Type B pancreatic cell (in vitro differentiated cells): Measurements from ENCODE around the gene SERPINB10. TPM values are rescaled to one million over a fixed set of nuclear protein-coding genes. Genes with fewer than 3 reads are reported as not detected.

Experiments
- DNase-seq: peaks from one replicate; pipeline ENCODE4 v3.0.0; 2021; ENCODE audit warnings: mixed read lengths; ENCODE audit not compliant: unreplicated experiment; ENCODE audit errors: extremely low spot score
- H3K27ac Mint-ChIP-seq: 2 replicates; pipeline ENCODE4 v1.8.0; 2021; ENCODE audit warnings: mild to moderate bottlenecking, mixed read lengths
- H3K27me3 Mint-ChIP-seq: 2 replicates; pipeline ENCODE4 v1.8.0; 2021; ENCODE audit warnings: mixed read lengths
- H3K36me3 Mint-ChIP-seq: 2 replicates; pipeline ENCODE4 v1.8.0; 2021; ENCODE audit warnings: mixed read lengths
- H3K4me1 Mint-ChIP-seq: one replicate; pipeline ENCODE4 v1.8.0; 2021; ENCODE audit warnings: mixed read lengths; ENCODE audit not compliant: unreplicated experiment
- H3K4me3 Mint-ChIP-seq: 2 replicates; pipeline ENCODE4 v1.8.0; 2021; ENCODE audit warnings: mild to moderate bottlenecking, mixed read lengths
- H3K9me3 Mint-ChIP-seq: 2 replicates; pipeline ENCODE4 v1.8.0; 2021; ENCODE audit warnings: mixed read lengths
- total RNA-seq: library from RNA; stranded (reverse); gene quantifications from 2 replicates; pipeline ENCODE4 v1.2.1, GENCODE V29; 2021; ENCODE audit warnings: low replicate concordance
- TF ChIP-seq, protein P1 (sequence below): fragments of 200-600 bp; sonication (generic); conservative IDR thresholded peaks from 2 replicates; pipeline ENCODE4 v1.5.0; 2021; ENCODE audit warnings: antibody characterized with exemption, mild to moderate bottlenecking

The SERPINB10 gene
- total RNA-seq, 1 donor from 2014 or later, result not detected

DNA sequence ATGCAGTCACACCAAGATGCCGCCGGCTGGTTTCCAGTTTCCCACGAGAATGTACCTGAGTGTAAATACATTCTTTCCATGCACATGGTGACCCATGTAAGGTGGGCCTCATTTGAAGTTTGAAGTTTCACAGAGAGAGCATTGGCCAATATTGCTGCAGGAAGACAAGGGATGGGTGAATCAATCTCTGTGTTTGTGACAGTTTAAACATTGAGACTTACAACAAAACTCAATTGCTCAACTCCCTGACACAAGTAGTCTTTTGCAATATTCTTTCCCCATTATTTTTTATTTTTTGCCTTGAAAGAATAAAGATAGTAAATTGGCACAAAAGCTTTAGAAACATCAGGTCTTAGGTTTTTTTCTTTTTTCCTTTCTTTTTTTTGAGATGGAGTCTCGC is 15.2 kb upstream of the SERPINB10 start:
- Mint-ChIP-seq H3K36me3 (peaks cover 9% of the 10 kb centered on the region), H3K27me3 (peaks cover 8% of the 10 kb centered on the region), H3K9me3 (no peaks in the 10 kb centered on the region), H3K4me3 (peak overlapping the region; percentile 13), H3K27ac (peak overlapping the region; percentile 14), H3K4me1 (peaks cover 1% of the 10 kb centered on the region)
- TF ChIP-seq, protein P1, sequence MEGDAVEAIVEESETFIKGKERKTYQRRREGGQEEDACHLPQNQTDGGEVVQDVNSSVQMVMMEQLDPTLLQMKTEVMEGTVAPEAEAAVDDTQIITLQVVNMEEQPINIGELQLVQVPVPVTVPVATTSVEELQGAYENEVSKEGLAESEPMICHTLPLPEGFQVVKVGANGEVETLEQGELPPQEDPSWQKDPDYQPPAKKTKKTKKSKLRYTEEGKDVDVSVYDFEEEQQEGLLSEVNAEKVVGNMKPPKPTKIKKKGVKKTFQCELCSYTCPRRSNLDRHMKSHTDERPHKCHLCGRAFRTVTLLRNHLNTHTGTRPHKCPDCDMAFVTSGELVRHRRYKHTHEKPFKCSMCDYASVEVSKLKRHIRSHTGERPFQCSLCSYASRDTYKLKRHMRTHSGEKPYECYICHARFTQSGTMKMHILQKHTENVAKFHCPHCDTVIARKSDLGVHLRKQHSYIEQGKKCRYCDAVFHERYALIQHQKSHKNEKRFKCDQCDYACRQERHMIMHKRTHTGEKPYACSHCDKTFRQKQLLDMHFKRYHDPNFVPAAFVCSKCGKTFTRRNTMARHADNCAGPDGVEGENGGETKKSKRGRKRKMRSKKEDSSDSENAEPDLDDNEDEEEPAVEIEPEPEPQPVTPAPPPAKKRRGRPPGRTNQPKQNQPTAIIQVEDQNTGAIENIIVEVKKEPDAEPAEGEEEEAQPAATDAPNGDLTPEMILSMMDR, result no peak
- DNase-seq, result no peak

DNA sequence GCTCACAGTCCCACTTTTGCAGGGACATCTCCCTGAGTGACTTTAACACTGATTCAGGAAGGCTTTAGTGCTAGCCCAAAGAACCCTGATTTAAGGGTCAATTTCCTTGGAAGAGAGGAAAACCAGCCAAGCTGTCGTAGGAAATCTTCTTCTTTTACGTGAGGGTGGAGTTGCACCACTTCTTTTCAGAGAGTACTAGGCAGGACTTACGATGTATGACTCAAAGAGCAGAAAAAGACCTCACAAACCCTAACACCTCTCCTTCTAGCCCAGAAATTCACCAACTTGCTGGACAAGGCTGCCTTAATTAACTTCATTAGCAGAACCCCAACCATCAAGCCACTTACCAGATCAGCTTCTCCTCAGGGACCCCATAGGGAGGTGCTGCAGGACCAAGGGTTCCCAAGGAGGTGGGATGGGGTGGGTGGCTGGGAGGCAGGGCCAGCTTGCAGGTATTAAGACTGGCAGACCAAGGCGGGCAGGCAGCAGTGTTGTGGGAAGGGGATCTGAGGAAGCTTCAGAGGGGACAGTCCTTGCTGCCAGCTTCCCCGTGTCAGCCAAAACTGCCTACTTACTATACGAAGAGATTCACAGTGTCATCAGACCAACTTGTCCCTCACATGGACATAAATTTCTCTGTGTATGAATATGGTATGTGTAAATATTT is 13.5 kb upstream of the SERPINB10 start:
- peak overlapping the region; percentile 34 for H3K27ac Mint-ChIP-seq

GRCh38 chr18:63895190-63895589 is 12.6 kb upstream of the SERPINB10 start:
- no peaks in the 10 kb centered on the region for H3K9me3 Mint-ChIP-seq
- H3K36me3 Mint-ChIP-seq, result peaks cover 11% of the 10 kb centered on the region
- TF ChIP-seq, protein P1, result no peak
- DNase-seq, result no peak
- peak overlapping the region; percentile 34 for H3K27ac Mint-ChIP-seq
- peaks cover 8% of the 10 kb centered on the region for H3K27me3 Mint-ChIP-seq
- no peaks in the 10 kb centered on the region for H3K4me1 Mint-ChIP-seq
- no peak overlapping the region for H3K4me3 Mint-ChIP-seq

More for the DNA sequence above, 13.5 kb upstream of the SERPINB10 start:
- peaks cover 11% of the 10 kb centered on the region for H3K36me3 Mint-ChIP-seq
- TF ChIP-seq, protein P1, result no peak
- no peak for DNase-seq
- peaks cover 8% of the 10 kb centered on the region for H3K27me3 Mint-ChIP-seq
- no peaks in the 10 kb centered on the region for H3K4me1 Mint-ChIP-seq
- no peak overlapping the region for H3K4me3 Mint-ChIP-seq
- no peaks in the 10 kb centered on the region for H3K9me3 Mint-ChIP-seq

DNA sequence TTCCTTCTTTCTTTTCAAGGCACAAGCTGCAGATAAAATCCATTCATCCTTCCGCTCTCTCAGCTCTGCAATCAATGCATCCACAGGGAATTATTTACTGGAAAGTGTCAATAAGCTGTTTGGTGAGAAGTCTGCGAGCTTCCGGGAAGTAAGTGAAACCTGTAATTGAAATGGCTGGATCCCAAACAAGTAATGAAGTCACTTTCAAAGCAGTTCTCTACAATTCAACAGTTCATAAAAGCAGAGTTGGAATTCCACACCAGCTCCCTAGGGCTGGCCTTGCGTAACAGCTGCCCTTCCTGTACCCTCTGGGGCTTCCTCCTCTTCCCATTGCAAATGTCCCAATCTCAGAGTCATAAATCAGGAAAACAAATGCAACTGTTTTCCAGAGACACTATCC is 10.7 kb upstream of the SERPINB10 start:
- Mint-ChIP-seq H3K27me3 (peaks cover 6% of the 10 kb centered on the region), H3K4me3 (peak overlapping the region; percentile 37), H3K27ac (no peak overlapping the region), H3K4me1 (no peaks in the 10 kb centered on the region), H3K36me3 (peaks cover 7% of the 10 kb centered on the region), H3K9me3 (no peaks in the 10 kb centered on the region)
- DNase-seq, result no peak
- TF ChIP-seq, protein P1, result no peak

DNA sequence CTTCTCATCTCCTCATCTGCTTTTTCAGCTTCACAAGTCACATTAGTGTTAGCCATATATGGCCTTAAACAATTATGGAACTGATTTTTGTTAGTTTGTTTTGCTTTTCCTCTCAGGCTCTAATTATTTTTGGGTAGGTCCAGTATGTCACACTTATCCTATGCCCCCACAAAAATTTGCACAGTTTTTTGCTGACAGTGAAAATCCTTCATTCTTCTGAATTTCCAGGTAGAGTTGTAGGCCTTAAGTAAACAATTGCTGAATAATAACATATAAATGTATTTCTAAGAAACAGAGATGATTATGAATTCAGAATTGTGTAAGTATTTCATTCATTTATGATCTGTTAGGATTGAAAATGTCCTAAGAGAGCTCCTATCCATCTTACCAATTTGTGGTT is 8.6 kb upstream of the SERPINB10 start:
- no peak for DNase-seq
- no peak overlapping the region for H3K27ac Mint-ChIP-seq
- no peaks in the 10 kb centered on the region for H3K9me3 Mint-ChIP-seq
- H3K36me3 Mint-ChIP-seq, result peaks cover 7% of the 10 kb centered on the region
- TF ChIP-seq, protein P1, result no peak
- no peak overlapping the region for H3K4me3 Mint-ChIP-seq
- peaks cover 6% of the 10 kb centered on the region for H3K27me3 Mint-ChIP-seq
- no peaks in the 10 kb centered on the region for H3K4me1 Mint-ChIP-seq
